ENCODE measurements around the gene LCP2.

LCP2 gene

GRCh38 chr5:170300361-170301013 lies 2.9 kb upstream of the LCP2 start:
- H3K4me3 ChIP-seq (ENCODE audit: low read depth, low read length): no peak overlapping the region
- TF ChIP-seq, protein P1, sequence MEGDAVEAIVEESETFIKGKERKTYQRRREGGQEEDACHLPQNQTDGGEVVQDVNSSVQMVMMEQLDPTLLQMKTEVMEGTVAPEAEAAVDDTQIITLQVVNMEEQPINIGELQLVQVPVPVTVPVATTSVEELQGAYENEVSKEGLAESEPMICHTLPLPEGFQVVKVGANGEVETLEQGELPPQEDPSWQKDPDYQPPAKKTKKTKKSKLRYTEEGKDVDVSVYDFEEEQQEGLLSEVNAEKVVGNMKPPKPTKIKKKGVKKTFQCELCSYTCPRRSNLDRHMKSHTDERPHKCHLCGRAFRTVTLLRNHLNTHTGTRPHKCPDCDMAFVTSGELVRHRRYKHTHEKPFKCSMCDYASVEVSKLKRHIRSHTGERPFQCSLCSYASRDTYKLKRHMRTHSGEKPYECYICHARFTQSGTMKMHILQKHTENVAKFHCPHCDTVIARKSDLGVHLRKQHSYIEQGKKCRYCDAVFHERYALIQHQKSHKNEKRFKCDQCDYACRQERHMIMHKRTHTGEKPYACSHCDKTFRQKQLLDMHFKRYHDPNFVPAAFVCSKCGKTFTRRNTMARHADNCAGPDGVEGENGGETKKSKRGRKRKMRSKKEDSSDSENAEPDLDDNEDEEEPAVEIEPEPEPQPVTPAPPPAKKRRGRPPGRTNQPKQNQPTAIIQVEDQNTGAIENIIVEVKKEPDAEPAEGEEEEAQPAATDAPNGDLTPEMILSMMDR (IDR thresholded peaks at IDR 0.05; ENCODE audit: borderline replicate concordance, insufficient read depth, low read depth, low read length): no peak

DNA sequence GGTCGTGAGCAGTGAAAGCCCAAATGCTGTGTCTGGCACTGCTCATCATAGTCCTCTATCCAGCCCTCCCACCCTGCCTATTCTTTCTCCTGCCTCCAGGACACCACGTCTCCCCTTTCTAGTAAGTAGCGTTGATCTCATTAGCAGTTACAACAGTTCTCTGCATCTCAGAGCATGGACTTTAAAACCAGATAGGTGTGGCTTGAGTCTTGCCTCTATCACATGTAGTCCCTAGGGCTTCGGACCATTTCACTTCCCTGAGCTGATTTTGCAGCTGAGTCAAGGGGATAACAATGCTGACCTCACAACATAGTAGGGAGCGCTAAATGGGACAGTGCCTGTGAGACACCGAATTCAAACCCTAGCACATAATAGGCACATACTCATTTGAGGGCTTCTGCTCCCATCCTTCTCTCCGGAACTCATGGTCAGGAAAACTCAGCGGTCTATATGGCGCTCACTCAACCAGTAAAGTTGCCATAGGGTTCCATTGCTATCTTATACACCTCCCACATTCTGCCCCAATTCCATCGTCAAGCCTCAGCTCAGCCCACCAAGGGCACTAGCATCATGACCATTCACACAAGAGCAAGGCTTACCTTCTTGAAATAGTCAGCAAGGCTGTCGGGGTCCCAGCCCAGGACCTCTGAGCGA lies 515 bp downstream of the LCP2 start:
- H3K4me3 ChIP-seq (ENCODE audit: low read depth, low read length): peak overlapping the region; percentile 98
- TF ChIP-seq, protein P1 (IDR thresholded peaks at IDR 0.05; ENCODE audit: borderline replicate concordance, insufficient read depth, low read depth, low read length): no peak

GRCh38 chr5:170296036-170296934 lies 1.3 kb downstream of the LCP2 start:
- H3K4me3 ChIP-seq (ENCODE audit: low read depth, low read length): peak overlapping the region; percentile 98
- TF ChIP-seq, protein P1 (IDR thresholded peaks at IDR 0.05; ENCODE audit: borderline replicate concordance, insufficient read depth, low read depth, low read length): no peak

DNA sequence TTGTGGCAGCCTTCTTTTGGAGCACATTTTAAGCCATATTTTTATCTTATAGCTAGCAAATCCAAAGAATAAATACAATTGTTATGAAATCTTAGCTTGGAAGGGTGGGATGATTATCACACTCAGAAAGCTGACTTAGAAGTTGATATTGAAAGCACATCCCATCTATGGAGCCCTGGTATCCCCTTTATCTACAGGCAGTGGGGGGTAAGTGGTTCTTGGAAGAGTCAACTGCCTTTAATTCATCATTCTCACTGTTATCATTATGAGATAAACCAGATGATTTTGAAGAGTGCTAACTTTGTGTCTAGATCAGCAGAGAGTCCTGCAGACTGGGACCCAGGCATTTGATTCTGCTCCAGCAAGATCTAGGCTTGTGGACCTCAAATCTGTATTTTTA lies 3.0 kb downstream of the LCP2 start:
- H3K4me3 ChIP-seq (ENCODE audit: low read depth, low read length): no peak overlapping the region
- TF ChIP-seq, protein P1 (IDR thresholded peaks at IDR 0.05; ENCODE audit: borderline replicate concordance, insufficient read depth, low read depth, low read length): no peak

DNA sequence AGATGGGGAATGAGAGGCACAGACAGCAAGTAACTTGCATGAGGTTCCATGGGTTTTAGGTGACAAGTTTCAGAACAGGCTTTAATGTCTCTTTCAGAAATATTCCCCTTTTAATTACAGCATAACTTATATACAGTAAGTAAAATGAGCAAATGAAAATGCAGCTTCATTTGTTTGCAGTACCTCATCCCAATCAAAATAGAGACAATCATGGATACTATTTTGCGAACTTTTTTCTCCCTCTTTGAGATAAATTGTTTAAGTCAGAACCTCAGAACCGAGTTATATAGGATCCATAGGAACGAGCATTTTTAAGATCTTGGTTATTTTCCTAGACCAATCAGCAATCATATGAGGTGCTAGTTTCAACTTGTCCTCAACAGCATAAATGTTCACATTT lies 3.5 kb downstream of the LCP2 start:
- no peak overlapping the region for H3K4me3 ChIP-seq (ENCODE audit: low read depth, low read length)
- TF ChIP-seq, protein P1 (IDR thresholded peaks at IDR 0.05; ENCODE audit: borderline replicate concordance, insufficient read depth, low read depth, low read length): no peak

DNA sequence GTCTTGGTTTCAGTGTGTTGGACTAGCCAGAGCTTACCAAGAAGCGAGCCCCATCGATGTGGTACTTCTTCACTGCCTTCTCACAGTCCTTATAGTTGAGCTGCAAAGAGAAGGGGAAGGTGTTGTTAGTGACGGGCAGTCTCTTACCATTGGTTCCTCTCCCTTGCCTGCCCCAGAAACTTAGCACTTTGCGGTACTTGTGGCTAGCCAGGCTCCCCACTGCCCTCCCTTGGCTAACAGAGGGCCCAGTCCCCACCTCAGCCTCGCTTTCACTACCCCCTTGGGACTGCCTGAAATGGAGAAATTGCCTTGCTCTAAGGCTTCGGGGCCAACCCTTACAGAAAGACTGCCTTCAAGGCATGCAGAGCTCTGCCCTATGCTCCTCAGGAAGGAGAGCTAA lies 4.3 kb downstream of the LCP2 start:
- no peak overlapping the region for H3K4me3 ChIP-seq (ENCODE audit: low read depth, low read length)
- TF ChIP-seq, protein P1 (IDR thresholded peaks at IDR 0.05; ENCODE audit: borderline replicate concordance, insufficient read depth, low read depth, low read length): no peak
